H1 (cell line): ENCODE results near the gene NKAIN4. TPM values are rescaled to one million over a fixed set of nuclear protein-coding genes. Genes with fewer than 3 reads are reported as not detected.

ENCODE experiments used
- CREB1 ChIP-seq: IDR thresholded peaks from 2 replicates; pipeline ENCODE4 v1.6.1; 2012; ENCODE audit warnings: inconsistent platforms
- EP300 ChIP-seq, 2 experiments: IDR thresholded peaks; 1 replicate in 1 of 2; 2 replicates in 1 of 2; pipeline ENCODE4 v1.6.1; 2011 to 2012; ENCODE audit warnings: low read depth in 2 of 2, low read length in 2 of 2, mild to moderate bottlenecking in 2 of 2, borderline replicate concordance in 1 of 2, inconsistent platforms in 1 of 2, moderate library complexity in 1 of 2
- EZH2 ChIP-seq: fragments of 200-600 bp; sonication (generic); IDR thresholded peaks from 2 replicates; pipeline ENCODE4 v1.7.1; 2012; ENCODE audit warnings: low read depth, mild to moderate bottlenecking, moderate library complexity, low read length, inconsistent platforms; ENCODE audit not compliant: severe bottlenecking
- PHF8 ChIP-seq: fragments of 200-600 bp; sonication (generic); conservative IDR thresholded peaks from 2 replicates; pipeline ENCODE4 v1.7.1; 2012; ENCODE audit warnings: low read depth, mild to moderate bottlenecking, inconsistent platforms, low read length, moderate library complexity
- POU5F1 ChIP-seq: IDR thresholded peaks from 2 replicates; pipeline ENCODE4 v1.6.1; 2011; ENCODE audit warnings: low read depth, mild to moderate bottlenecking, low read length, moderate library complexity
- SAP30 ChIP-seq: fragments of 300-600 bp; sonication (generic); IDR thresholded peaks from 2 replicates; pipeline ENCODE4 v1.7.1; 2012; ENCODE audit warnings: low read length, moderate library complexity, mild to moderate bottlenecking, inconsistent platforms; ENCODE audit not compliant: insufficient read depth, insufficient replicate concordance
- SP4 ChIP-seq: IDR thresholded peaks from 2 replicates; pipeline ENCODE4 v1.6.1; 2012; ENCODE audit warnings: low read length, inconsistent platforms
- SUZ12 ChIP-seq: fragments of 200-600 bp; sonication (generic); IDR thresholded peaks from 2 replicates; pipeline ENCODE4 v1.6.1; 2012; ENCODE audit warnings: mild to moderate bottlenecking, inconsistent platforms, low read length, moderate library complexity, mixed read lengths
- TEAD4 ChIP-seq: IDR thresholded peaks from 2 replicates; pipeline ENCODE4 v1.6.1; 2012; ENCODE audit warnings: low read depth, low read length, inconsistent platforms, mixed read lengths
- ZNF274 ChIP-seq: IDR thresholded peaks from 2 replicates; pipeline ENCODE4 v1.7.0; 2012; ENCODE audit warnings: low read length, borderline replicate concordance; ENCODE audit errors: extremely low read depth
- polyA plus RNA-seq, 7 experiments: library from polyadenylated mRNA; depleted of rRNA in 3 of 7; stranded (reverse) in 5 of 7; unstranded in 2 of 7; fragments of >200 nt in 5 of 7; fragments of 200-250 nt in 2 of 7; gene quantifications; 1 replicate in 5 of 7; 2 replicates in 1 of 7; 4 replicates in 1 of 7; pipeline versions ENCODE4 v1.2.1 to v1.2.3, GENCODE V29; 2011 to 2013; ENCODE audit warnings: missing spikeins in 2 of 7, mixed read lengths in 2 of 7
- total RNA-seq: library from RNA; stranded (reverse); fragmentation: NEBNext Ultra II Directional; extraction: Animal tissue kit (Norgen Biotek cat#: 25700); gene quantifications from 2 replicates; pipeline ENCODE4 v1.2.1, GENCODE V29; 2021

Gene NKAIN4
- total and polyA plus RNA-seq, 2 of the 8 experiments (the other 6 are each of a cell fraction or from before 2014, with no cell fraction given), result 6.9 to 17.0 TPM

DNA sequence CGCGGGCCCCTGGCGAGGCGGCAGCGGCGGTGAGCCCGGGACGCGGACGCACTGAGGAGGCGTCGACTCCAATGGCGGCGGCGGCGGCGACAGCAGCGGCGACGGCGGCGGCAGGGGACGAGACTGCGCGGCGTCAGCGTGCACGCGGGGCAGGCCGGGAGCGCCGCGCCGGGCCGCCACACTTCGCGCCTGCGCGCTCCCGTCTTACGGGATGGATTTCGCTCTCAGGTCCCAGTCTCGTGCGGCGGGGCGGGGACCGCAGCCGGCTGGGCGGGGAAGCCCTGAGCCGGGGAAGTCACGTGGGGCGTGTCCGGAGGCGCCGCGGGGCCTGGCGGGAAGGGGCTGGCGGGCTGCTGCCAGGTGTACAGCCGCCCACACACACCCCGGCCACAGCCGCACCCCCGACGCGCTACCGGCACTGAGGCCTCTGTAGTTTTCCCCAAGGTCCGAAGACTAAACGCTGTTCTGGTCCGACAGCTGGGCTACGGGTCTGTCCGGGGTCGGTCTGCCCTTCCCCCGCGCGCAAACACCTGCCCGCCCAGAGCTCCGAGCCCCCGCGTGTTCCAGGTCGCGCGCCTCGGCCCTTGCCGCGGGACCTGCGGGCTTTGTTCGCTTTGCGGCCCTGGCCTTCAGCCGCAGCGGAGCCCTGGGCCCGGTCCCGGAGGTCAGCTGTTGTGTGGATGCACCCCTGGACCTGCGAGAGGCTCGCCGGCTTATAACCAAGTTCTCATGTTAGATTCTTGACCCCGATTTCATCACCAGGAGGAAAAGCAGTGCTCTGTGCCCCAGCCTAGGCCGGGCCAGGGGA lies 38.0 kb downstream of the NKAIN4 start, which contains the start of gene YTHDF1 (continued):
- no peak for TF ChIP-seq SUZ12
- TF ChIP-seq PHF8, result peak; percentile 62
- TF ChIP-seq CREB1, result peak; percentile 77; the same call in 1 of the 2 replicates
- 0 out of 3 replicates have a peak, but pooled peaks of 1 of the 2 experiments have one; percentile 10 for TF ChIP-seq EP300 (IDR thresholded peaks at IDR 0.05; ENCODE audit: borderline replicate concordance in 1 of 2, low read depth in 2 of 2, low read length in 2 of 2)
- no peak for TF ChIP-seq POU5F1
- TF ChIP-seq SP4, result no peak
- TF ChIP-seq SAP30, result no peak
- no peak for TF ChIP-seq TEAD4
- no peak for TF ChIP-seq ZNF274
- TF ChIP-seq EZH2, result peak; percentile 16
